Glutamatergic neuron (in vitro differentiated cells): Measurements from ENCODE around the gene CCDC116. TPM values are rescaled to one million over a fixed set of nuclear protein-coding genes. Genes with fewer than 3 reads are reported as not detected.

Experiments used
- DNase-seq: peaks from one replicate; pipeline ENCODE4 v3.0.0; 2022
- H3K27ac Mint-ChIP-seq: one replicate; pipeline ENCODE4 v1.8.0; 2020; ENCODE audit warnings: mild to moderate bottlenecking, mixed read lengths, inconsistent platforms; ENCODE audit not compliant: unreplicated experiment
- H3K27me3 Mint-ChIP-seq: one replicate; pipeline ENCODE4 v1.8.0; 2020; ENCODE audit warnings: mild to moderate bottlenecking, moderate library complexity, mixed read lengths, inconsistent platforms; ENCODE audit not compliant: unreplicated experiment
- H3K36me3 Mint-ChIP-seq: one replicate; pipeline ENCODE4 v1.8.0; 2020; ENCODE audit warnings: mild to moderate bottlenecking, mixed read lengths, inconsistent platforms; ENCODE audit not compliant: unreplicated experiment
- H3K4me1 Mint-ChIP-seq: one replicate; pipeline ENCODE4 v1.8.0; 2020; ENCODE audit warnings: mild to moderate bottlenecking, low read depth, mixed read lengths, inconsistent platforms; ENCODE audit not compliant: unreplicated experiment
- H3K4me3 Mint-ChIP-seq: one replicate; pipeline ENCODE4 v1.8.0; 2020; ENCODE audit warnings: mild to moderate bottlenecking, mixed read lengths, inconsistent platforms; ENCODE audit not compliant: unreplicated experiment
- H3K9me3 Mint-ChIP-seq: one replicate; pipeline ENCODE4 v1.8.0; 2020; ENCODE audit warnings: mild to moderate bottlenecking, moderate library complexity, mixed read lengths, inconsistent platforms; ENCODE audit not compliant: unreplicated experiment
- CTCF ChIP-seq: fragments of 200-600 bp; sonication (generic); IDR thresholded peaks from one replicate; pipeline ENCODE4 v1.5.0; 2021; ENCODE audit not compliant: partially characterized antibody, unreplicated experiment
- total RNA-seq: library from RNA; stranded (reverse); fragmentation: NEBNext Ultra II Directional; extraction: Animal tissue kit (Norgen Biotek cat#: 25700); gene quantifications from one replicate; pipeline ENCODE4 v1.2.1, GENCODE V29; 2021; ENCODE audit not compliant: unreplicated experiment

Gene CCDC116
- total RNA-seq, 1 donor from 2014 or later: 0.71 TPM

- H3K4me3 Mint-ChIP-seq: peak overlapping the region; percentile 80
- no peaks in the 10 kb centered on the region for H3K36me3 Mint-ChIP-seq
- H3K9me3 Mint-ChIP-seq: peaks cover 4% of the 10 kb centered on the region
- H3K27me3 Mint-ChIP-seq: peaks cover 5% of the 10 kb centered on the region
- TF ChIP-seq CTCF: no peak
- H3K4me1 Mint-ChIP-seq: no peaks in the 10 kb centered on the region
- no peak for DNase-seq
- H3K27ac Mint-ChIP-seq: peak overlapping the region; percentile 19
Measured at GRCh38 chr22:21657020-21657359, 24.4 kb downstream of the CCDC116 start.

DNA sequence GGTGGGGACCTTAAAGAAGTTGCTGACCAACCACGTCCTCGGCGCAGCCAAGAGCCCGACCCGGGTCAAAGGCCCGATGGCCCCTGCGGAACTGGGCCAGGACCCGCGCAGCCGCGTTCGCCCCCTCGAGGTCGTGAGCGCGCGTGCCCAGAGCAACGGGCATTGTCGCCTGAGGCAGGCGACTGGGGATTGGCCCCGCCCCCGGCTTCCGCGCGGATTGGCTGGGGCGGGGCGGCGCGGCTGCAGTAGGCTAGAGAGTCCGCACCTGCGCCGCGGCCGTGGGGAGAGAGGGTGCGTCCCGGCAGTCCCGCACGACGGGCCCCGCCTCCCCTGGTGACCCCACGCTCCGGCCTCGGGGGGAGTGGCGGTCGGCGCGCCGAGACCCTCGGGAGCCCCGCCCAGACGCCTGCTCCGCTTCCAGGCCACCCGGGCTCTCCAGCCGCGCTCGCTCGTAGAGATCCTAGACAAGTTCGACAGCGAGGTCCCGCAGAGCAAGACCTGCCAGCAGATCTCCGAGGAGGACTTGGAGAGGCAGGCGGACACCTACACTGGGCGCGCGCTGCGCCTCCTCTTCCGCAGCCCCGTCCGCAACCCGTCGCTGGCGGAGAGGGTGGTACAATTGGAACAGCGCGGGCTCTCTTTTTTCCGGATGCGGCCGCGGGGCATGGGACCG is 24.9 kb downstream of the CCDC116 start:
- H3K36me3 Mint-ChIP-seq: no peaks in the 10 kb centered on the region
- H3K9me3 Mint-ChIP-seq: peaks cover 4% of the 10 kb centered on the region
- H3K4me3 Mint-ChIP-seq: peak overlapping the region; percentile 86
- H3K27me3 Mint-ChIP-seq: peaks cover 5% of the 10 kb centered on the region
- peak overlapping the region; percentile 73 for H3K27ac Mint-ChIP-seq
- TF ChIP-seq CTCF: peak; percentile 21
- DNase-seq: peak; percentile 84
- H3K4me1 Mint-ChIP-seq: no peaks in the 10 kb centered on the region

DNA sequence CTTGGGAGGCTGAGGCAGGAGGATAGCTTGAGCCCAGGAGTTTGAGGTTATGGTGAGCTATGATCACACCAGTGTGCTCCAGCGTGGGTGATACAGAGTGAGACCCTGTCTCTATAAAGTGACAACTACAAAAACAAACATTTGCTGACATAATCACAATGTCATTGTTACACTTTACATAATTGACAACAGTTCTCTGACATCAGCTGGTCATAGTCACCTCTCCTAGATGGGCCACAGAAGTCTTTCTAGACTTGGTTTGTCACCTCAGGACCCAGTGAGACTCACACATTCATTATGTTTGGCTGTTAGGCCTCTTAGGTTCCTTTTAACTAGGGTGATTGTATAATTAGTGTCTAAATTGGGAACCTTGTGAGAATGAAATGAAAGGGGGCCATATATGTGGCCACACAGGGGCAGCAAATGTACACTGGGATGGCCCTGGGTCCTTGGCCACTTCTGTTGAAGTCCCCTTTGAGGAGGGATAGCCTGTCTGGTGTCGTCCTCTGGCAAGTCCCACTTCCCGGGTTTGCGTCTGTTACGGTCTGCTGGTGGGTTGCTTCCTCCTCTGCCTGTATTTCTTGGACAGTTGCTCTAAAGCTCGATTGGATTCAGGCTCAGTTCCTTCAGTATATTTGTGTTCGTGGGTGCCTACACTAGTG is 27.4 kb downstream of the CCDC116 start:
- Mint-ChIP-seq H3K27ac (no peak overlapping the region), H3K4me3 (no peak overlapping the region), H3K36me3 (no peaks in the 10 kb centered on the region), H3K9me3 (peaks cover 10% of the 10 kb centered on the region), H3K4me1 (no peaks in the 10 kb centered on the region), H3K27me3 (peaks cover 7% of the 10 kb centered on the region)
- DNase-seq: no peak
- TF ChIP-seq CTCF: no peak

- Mint-ChIP-seq H3K36me3 (no peaks in the 10 kb centered on the region), H3K27ac (no peak overlapping the region), H3K4me1 (no peaks in the 10 kb centered on the region), H3K4me3 (no peak overlapping the region), H3K9me3 (peaks cover 11% of the 10 kb centered on the region), H3K27me3 (peaks cover 10% of the 10 kb centered on the region)
- no peak for TF ChIP-seq CTCF
- DNase-seq: no peak
Measured at GRCh38 chr22:21660904-21661303, 28.3 kb downstream of the CCDC116 start.

- TF ChIP-seq CTCF: no peak
- Mint-ChIP-seq H3K4me1 (no peaks in the 10 kb centered on the region), H3K9me3 (peaks cover 17% of the 10 kb centered on the region), H3K27ac (no peak overlapping the region), H3K4me3 (no peak overlapping the region), H3K27me3 (peaks cover 13% of the 10 kb centered on the region), H3K36me3 (no peaks in the 10 kb centered on the region)
- DNase-seq: no peak
Measured at GRCh38 chr22:21661991-21662390, 29.4 kb downstream of the CCDC116 start.
